GM19397 (cell line): ENCODE measurements around the gene MRPL50.

Experiments
- ATAC-seq: cut with Tn5 transposase; IDR thresholded peaks from one replicate; pipeline ENCODE4 v1.9.1; 2021; ENCODE audit warnings: mild to moderate bottlenecking, moderate library complexity; ENCODE audit not compliant: unreplicated experiment

The MRPL50 gene

GRCh38 chr9:101398068-101398929 lies at the start of gene MRPL50, which contains the start of gene ZNF189:
Gene MRPL50, minus strand, starts transcription at chr9:101398618. Its CDS starts 26 bp downstream, at chr9:101398592.
Gene ZNF189, plus strand, starts transcription at chr9:101398851. Its CDS starts 306 bp downstream, at chr9:101399157.
- ATAC-seq: peak; percentile 99

- no peak for ATAC-seq
Measured at GRCh38 chr9:101446732-101447131, 48.3 kb upstream of the MRPL50 start.

DNA sequence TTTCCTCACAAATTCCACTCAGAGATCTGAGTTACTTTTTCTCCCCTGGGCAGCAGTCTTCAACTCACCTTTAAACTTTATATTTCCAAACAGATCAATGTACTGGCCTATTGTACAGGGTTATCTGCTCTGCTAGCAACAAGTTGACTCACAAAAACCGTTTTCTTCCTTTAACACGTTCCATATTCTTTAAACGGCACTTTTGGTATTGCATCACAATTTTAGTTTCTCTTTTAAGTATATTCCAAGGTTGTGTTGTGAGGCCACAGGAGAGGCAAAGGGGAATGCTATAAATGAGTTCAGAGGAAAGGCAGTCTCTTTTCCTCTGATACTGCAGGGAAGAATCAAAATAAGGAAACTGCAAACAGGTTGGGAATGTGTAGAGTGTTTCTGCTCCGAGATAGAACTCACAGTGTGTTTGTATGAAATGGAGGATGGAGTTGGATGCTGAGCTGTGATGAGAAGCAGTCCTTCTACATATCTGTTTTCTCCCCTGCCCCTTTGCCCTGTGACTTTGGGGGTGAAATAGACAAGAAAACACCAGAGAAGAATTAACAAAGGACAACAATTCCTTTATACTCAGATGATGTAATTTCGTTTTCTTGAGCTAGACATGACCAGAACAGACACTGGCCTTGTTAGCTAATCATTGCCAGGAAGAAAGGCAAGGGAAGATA lies 47.1 kb upstream of the MRPL50 start:
- ATAC-seq: no peak

DNA sequence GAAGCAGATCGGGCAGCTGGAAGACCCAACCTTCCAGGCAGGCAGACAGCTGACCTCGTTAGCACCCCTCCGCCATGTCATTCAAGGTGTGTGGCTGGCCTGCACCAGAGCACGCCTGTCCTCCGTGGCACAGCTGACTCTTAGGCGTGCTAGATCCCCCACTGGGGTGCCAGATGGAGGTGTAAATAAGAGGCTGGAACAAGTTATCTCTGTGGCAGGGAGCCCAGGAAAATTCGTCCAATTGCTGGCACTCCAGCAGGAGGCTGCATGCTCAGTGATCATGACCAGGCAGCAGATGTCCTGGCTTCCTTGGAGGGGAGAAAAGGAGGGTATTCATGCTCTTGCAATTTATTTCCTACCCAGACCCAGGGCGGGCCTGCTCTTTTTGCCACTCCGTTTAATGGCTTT lies 45.0 kb upstream of the MRPL50 start:
- no peak for ATAC-seq

DNA sequence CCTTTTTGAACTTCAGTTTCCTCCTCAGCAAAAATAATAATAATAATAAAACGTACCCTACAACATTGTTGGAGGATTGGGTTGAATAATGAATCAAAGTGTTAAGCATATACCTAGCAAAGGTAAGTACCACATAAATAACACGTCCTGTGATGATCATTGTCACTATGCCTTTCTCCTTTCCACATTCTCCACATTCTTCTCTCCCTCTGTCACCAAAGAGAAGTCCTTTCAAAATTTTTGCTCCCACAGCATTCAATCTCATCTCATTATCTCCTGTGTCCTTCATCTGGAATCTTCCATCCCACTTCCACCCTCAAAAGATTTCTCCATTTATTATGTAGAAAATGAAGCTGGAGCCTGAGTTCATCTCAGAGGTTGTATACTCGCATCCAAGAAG lies 44.3 kb upstream of the MRPL50 start:
- ATAC-seq: no peak

DNA sequence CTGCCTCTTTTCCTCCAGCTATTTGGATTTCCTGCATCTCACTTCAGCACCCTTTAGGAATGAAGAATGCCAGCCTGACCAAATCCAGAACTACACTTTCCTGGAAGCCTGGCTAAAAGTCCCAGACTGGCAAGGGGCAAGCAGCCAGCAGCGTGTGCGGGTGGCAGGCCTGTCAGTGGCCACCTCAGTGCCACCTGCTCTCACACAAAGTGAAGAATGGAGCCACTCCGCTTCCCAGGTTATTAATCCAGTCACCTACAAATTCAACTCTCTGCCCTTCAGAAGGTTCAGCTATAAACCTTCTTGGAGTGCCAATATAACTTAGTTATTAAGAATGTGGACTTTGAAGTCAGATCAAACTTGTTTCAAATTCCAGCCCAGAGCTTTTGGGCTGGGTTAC lies 43.9 kb upstream of the MRPL50 start:
- no peak for ATAC-seq

DNA sequence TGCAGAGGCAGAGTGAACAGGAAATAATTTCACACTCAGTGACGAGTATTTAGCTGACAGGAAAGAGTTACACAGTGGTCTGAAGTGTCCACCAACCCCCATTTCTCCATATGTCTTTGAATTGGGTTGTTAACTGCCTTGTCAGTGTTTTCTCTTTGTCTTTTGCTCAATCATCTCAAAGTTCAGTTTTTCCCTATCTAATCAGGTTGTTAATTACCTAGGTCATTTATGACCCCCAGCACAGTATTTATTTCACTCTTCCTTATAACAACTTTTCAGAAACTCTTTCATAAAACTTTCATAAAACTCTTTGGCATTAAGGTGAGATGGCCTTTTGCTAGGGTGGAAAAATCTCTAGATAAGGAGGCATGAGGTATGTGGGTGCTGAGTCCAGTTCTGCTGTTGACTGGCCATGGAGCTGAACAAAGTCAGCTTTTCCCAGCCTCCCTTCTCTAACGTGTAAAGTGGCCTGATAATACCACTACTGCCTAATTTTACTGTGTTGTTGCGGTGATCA lies 42.4 kb upstream of the MRPL50 start:
- ATAC-seq: no peak

GRCh38 chr9:101438523-101438922 lies 40.1 kb upstream of the MRPL50 start:
- no peak for ATAC-seq

- no peak for ATAC-seq
Measured at GRCh38 chr9:101437806-101438232, 39.4 kb upstream of the MRPL50 start.

GRCh38 chr9:101435601-101436079 lies 37.2 kb upstream of the MRPL50 start, which contains the start of gene ALDOB:
Gene ALDOB, minus strand, starts transcription at chr9:101435774. Its CDS starts 4,887 bp downstream, at chr9:101430887.
- ATAC-seq: no peak

DNA sequence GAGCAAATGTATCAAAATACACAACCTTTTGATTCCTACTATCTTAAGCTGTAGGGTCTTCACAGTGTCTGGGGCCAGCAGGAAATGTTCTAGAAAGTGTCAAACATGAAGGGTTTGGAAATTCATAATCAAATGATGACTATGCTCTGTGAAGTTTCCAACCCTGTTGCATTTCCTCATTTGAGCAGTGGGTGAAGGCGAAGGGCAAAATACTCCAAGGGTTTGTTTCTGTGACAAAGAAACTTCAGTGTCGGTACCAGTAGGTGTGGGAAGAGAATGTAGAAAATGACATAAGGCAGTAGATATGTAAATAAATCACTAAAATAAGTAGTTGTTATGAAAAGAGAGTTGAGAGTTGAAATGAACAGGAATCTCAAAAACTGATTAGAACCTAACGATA lies 36.6 kb upstream of the MRPL50 start:
- ATAC-seq: no peak

GRCh38 chr9:101433229-101433628 lies 34.8 kb upstream of the MRPL50 start:
- no peak for ATAC-seq

- no peak for ATAC-seq
Measured at GRCh38 chr9:101432740-101433139, 34.3 kb upstream of the MRPL50 start.

GRCh38 chr9:101432171-101432570 lies 33.8 kb upstream of the MRPL50 start:
- no peak for ATAC-seq

- no peak for ATAC-seq
Measured at GRCh38 chr9:101429736-101430135, 31.3 kb upstream of the MRPL50 start.

DNA sequence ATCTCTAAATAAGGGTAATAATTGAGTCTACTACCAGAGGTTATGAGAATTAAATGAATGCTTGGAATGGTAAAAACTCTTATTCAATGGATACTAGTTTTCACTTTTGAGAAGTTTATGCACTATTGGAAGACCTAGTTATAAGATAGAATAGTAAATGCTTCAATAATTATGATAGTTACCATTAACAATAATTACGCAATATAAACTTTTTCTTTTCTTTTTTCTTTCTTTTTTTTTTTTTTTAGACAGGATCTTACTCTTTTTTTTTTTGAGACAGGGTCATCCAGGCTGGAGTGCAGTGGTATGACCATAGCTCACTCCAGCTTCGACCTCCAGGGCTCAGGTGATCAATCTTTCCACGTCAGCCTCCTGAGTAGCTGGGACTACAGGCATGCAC lies 30.5 kb upstream of the MRPL50 start:
- ATAC-seq: no peak

GRCh38 chr9:101427957-101428655 lies 29.7 kb upstream of the MRPL50 start:
- peak; percentile 76 for ATAC-seq

- no peak for ATAC-seq
Measured at GRCh38 chr9:101427358-101427757, 28.9 kb upstream of the MRPL50 start.

GRCh38 chr9:101421653-101422065 lies 23.2 kb upstream of the MRPL50 start:
- ATAC-seq: no peak

DNA sequence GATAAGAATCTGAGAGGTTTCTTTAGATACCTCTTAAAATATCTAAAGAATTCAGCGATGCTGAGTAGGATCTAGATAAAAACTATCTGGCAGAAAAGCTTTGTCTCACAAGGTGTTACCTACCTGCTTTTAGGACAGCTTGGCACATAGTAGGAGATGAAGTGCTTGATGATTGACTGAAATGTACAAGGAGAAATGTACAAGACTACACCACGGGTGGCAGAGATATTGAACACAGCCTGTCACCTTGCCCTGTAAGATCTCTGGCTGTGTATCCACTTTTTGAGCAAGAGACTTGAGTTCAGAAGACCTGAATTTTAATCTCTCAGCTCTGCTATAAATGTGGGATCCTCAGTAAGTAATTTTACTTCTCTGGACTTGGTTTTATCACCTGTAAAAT lies 21.4 kb upstream of the MRPL50 start:
- no peak for ATAC-seq
